ENCODE data around the gene SLC38A2.

The SLC38A2 gene

GRCh38 chr12:46318037-46318436, 54.5 kb downstream of the SLC38A2 start:
- Histone ChIP-seq H3K4me3 (ENCODE audit: low read length) (no peak overlapping the region), H3K4me1 (ENCODE audit: control insufficient read depth, insufficient read depth, low read length) (no peaks in the 10 kb centered on the region), H3K36me3 (ENCODE audit: control insufficient read depth, insufficient read depth, low read length) (no peaks in the 10 kb centered on the region), H3K27me3 (ENCODE audit: control insufficient read depth, insufficient read depth, low read length) (no peaks in the 10 kb centered on the region), H3K9me3 (ENCODE audit: control insufficient read depth, insufficient read depth, low read length) (no peaks in the 10 kb centered on the region), H3K27ac (ENCODE audit: low read length) (no peak overlapping the region)
- no peak for DNase-seq (ENCODE audit: low read depth, low spot score)
- no CpG with 5 or more reads among the region's 5 CpGs for WGBS (ENCODE audit: insufficient coverage, insufficient read length)

Data from iPS DF 6.9 (cell line).